Lower leg skin (tissue), 3 donors: ENCODE results near the gene ANKK1.

Experiments
- CTCF ChIP-seq, 3 donors: fragments of 450-650 bp; IDR thresholded peaks; one replicate each; pipeline ENCODE4 v1.5.1; 2016; ENCODE audit warnings: antibody characterized with exemption in 3 of 3, mild to moderate bottlenecking in 3 of 3, moderate library complexity in 2 of 3
- POLR2A ChIP-seq, 2 donors: fragments of 450-650 bp; IDR thresholded peaks; one replicate each; pipeline ENCODE4 v1.6.1; 2016 to 2017; ENCODE audit warnings: antibody characterized with exemption in 2 of 2, mild to moderate bottlenecking in 1 of 2, moderate library complexity in 1 of 2

- no peak for TF ChIP-seq CTCF (IDR thresholded peaks at IDR 0.05)
- TF ChIP-seq POLR2A (IDR thresholded peaks at IDR 0.05), result no peak
These were observed 14.3 kb upstream of the ANKK1 start for GRCh38 chr11:113373306-113373705.
